HG03139 (cell line): Measurements from ENCODE around the gene FBXO4.
"Not testable (repeated sequence)": the region's sequence is repeated elsewhere in the genome, so short reads cannot be mapped to it uniquely, and the experiment has no call there.

Source experiments
- ATAC-seq: cut with Tn5 transposase; IDR thresholded peaks from one replicate; pipeline ENCODE4 v1.9.1; 2021; ENCODE audit not compliant: unreplicated experiment

FBXO4 gene

DNA sequence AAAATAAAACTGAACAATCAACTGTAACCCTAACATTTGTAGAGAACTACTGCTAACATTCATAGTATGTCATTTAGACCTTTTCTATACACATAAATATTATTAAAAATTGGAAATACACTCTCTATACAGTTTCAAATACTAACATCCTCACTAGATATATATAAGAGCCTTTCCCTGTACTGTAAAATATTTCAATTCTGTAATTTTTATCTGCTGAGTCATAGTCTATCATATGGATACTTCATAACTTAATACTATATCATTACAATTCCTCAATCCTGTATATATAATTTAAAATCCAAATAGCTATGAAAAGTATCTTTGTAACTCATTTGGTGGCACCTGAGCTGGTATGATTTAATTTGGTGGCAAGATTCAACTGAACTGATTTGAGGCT lies 55.8 kb downstream of the FBXO4 start:
- no peak for ATAC-seq

DNA sequence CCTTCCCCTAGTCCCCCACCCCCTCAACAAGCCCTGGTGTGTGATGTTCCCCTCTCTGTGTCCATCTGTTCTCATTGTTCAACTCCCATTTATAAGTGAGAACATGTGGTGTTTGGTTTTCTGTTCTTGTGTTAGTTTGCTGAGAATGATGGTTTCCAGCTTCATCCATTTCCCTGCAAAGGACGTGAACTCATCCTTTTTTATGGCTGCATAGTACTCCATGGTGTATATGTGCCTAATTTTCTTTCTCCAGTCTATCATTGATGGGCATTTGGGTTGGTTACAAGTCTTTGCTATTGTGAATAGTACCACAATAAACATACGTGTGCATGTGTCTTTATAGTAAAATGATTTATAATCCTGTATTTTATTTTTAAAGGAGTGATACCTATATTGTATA lies 57.8 kb downstream of the FBXO4 start:
- not testable (repeated sequence) for ATAC-seq

DNA sequence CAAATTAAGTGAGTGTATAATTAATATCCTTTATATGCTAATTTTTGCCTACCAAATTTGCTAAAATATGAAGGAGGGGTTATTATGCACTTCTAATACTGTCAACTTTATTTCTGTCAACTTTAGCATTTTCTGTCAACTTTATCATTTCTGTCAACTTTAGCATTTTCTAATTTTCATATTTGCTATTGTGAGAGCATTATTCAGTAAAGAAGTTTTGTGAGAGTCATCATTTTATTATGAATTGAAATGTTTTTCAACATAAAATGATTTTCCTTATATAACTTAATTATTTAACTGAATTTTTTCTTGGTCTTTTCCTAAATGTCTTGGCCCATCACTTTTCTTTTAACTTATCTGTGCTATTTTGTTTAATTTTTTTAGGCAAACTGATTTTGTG lies 58.2 kb downstream of the FBXO4 start:
- no peak for ATAC-seq

DNA sequence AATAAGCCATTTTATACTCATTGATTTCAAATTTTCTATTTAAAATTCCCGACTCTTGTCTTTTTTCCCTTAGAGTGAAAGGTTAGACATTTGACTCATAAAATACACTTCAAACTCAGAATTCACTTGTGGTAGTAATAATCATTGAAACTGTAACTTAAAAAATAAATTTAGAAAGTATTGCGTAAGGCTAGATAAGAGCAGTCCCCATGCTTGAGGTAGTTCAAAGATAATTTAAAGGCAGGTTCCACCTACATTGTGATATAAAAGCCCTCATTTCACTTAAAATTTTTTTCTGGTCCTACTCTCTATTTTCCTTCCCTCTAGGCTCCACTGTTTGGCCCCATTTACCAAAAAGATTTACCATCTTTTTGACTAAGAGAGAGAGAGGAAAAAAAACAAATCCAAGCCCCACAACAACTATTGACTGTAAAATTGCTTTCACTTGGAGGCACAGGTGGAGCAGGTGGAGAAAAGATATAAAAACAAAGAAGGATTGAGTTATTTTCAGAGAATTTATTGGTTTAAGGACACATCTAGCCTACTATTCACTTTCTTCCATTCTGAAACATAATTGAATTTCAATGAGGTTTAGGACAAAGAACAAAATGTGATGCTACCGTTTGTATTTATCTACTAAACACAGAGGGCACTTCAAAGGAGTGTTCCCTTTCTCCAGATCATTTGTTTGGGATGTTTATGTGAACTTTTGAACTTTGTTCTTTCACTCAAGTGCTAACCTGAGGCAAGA lies 61.0 kb downstream of the FBXO4 start:
- no peak for ATAC-seq
